Measurements from ENCODE around the gene CLEC12A. TPM values are rescaled to one million over a fixed set of nuclear protein-coding genes. Genes with fewer than 3 reads are reported as not detected.

CLEC12A gene
- total RNA-seq, 6 experiments from 2014 or later, result 0.22 to 2.9 (median 0.99) TPM

- intact Hi-C loops (cut with DNase I), result no loop called here
- H3K9me3 ChIP-seq, result no peaks in the 10 kb centered on the region
- H3K4me3 ChIP-seq, result no peak overlapping the region
- H3K27ac ChIP-seq, result no peak overlapping the region
- H3K4me1 ChIP-seq, result peaks cover 0 to 3% (median 0%) of the 10 kb centered on the region in 4 donors
- TF ChIP-seq CTCF (IDR thresholded peaks at IDR 0.05), result no peak
- TF ChIP-seq POLR2A (IDR thresholded peaks at IDR 0.05), result no peak
- H3K36me3 ChIP-seq, result no peaks in the 10 kb centered on the region
- H3K27me3 ChIP-seq, result no peaks in the 10 kb centered on the region
- ATAC-seq, result no peak
- 80% methylated on average over 3 of the region's 3 CpGs for WGBS (ENCODE audit: insufficient coverage, low coverage, low lambda C conversion rate, missing lambda C conversion rate)
- no peak for DNase-seq
Observed at GRCh38 chr12:9928607-9929006, 42.6 kb upstream of the CLEC12A start.

DNA sequence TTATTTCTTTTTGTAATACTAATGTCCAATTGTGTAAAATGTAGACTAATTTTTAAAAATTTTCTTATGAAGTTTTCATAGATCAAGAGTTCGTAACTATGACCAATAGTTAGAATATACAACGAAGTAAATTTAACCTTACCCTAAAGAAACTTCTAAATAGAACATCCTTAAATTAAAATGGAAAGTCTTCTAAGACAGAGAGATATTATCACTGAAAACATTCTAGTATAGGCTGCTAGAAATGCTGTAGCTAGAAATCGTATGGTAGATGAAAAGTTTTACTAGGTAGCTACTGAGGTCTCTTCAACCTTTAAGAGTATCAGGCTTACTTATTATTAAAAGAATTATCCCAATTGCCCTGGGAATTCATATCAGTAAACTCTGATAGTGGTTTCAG lies 40.0 kb upstream of the CLEC12A start:
- H3K27ac ChIP-seq, result no peak overlapping the region
- intact Hi-C loops (cut with DNase I), result no loop called here
- TF ChIP-seq CTCF (IDR thresholded peaks at IDR 0.05) (no peak), POLR2A (IDR thresholded peaks at IDR 0.05) (no peak)
- H3K9me3 ChIP-seq, result no peaks in the 10 kb centered on the region
- WGBS (ENCODE audit: insufficient coverage, low coverage, low lambda C conversion rate, missing lambda C conversion rate), result 68% methylated on average over 3 of the region's 3 CpGs
- no peaks in the 10 kb centered on the region for H3K36me3 ChIP-seq
- no peaks in the 10 kb centered on the region for H3K27me3 ChIP-seq
- ATAC-seq, result no peak
- DNase-seq, result no peak
- H3K4me1 ChIP-seq, result no peaks in the 10 kb centered on the region
- no peak overlapping the region for H3K4me3 ChIP-seq

- no peak for TF ChIP-seq POLR2A (IDR thresholded peaks at IDR 0.05)
- no peak for TF ChIP-seq CTCF (IDR thresholded peaks at IDR 0.05)
- no peaks in the 10 kb centered on the region for H3K9me3 ChIP-seq
- no peaks in the 10 kb centered on the region for H3K27me3 ChIP-seq
- DNase-seq, result no peak
- no peak for ATAC-seq
- no peaks in the 10 kb centered on the region for H3K36me3 ChIP-seq
- no peak within 1 kb of the TSS for H3K27ac ChIP-seq
- H3K4me3 ChIP-seq, result no peak within 1 kb of the TSS
- 71% methylated on average over 6 of the region's 6 CpGs for WGBS (ENCODE audit: insufficient coverage, low coverage, low lambda C conversion rate, missing lambda C conversion rate)
- intact Hi-C loops (cut with DNase I), result no loop called here
- H3K4me1 ChIP-seq, result no peaks in the 10 kb centered on the region
Observed at GRCh38 chr12:9932270-9932669, 38.9 kb upstream of the CLEC12A start, which contains the start of gene CLEC2A. Gene CLEC2A, minus strand, starts transcription at chr12:9932370. Its CDS starts 41 bp downstream, at chr12:9932329.

DNA sequence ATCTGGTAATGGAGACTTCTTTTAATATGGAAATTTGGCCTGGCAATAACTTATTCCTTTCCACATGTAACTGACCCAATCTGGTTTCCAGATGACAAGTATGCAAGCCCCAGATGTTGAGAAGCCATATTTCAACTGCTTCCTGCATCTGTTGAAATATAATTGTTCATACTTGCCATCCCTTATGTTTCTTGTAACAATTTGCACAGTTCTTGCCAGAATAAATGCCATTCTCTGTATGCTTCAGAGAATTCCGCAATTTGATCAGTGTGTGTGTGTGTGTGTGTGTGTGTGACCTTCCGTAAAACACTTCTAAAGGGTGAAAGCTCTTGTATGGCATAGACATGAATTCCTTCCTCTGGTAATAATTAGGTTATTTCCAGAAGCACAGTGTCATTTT lies 37.3 kb upstream of the CLEC12A start:
- 67% methylated on average over 2 of the region's 2 CpGs for WGBS (ENCODE audit: insufficient coverage, low coverage, low lambda C conversion rate, missing lambda C conversion rate)
- no peaks in the 10 kb centered on the region for H3K36me3 ChIP-seq
- intact Hi-C loops (cut with DNase I), result no loop called here

More for the DNA sequence above, 37.3 kb upstream of the CLEC12A start:
- Histone ChIP-seq H3K4me3 (no peak overlapping the region), H3K27ac (no peak overlapping the region), H3K9me3 (no peaks in the 10 kb centered on the region), H3K4me1 (no peaks in the 10 kb centered on the region), H3K27me3 (no peaks in the 10 kb centered on the region)
- ATAC-seq (no peak), DNase-seq (no peak)
- TF ChIP-seq CTCF (IDR thresholded peaks at IDR 0.05) (no peak), POLR2A (IDR thresholded peaks at IDR 0.05) (no peak)
